K562 (cell line): Measurements from ENCODE around the gene ARHGAP25. TPM values are rescaled to one million over a fixed set of nuclear protein-coding genes. Genes with fewer than 3 reads are reported as not detected.

Experiments used
- ATAC-seq: fragments of 200-7000 bp; cut with Tn5 transposase; 3 replicates; pipeline ENCODE4 v1.9.1; 2020; ENCODE audit warnings: moderate library complexity
- BruUV-seq: library from RNA; stranded (reverse); fragments of 400-500 nt; replicated peaks from 2 replicates; lab custom pipeline; 2021; lab: Mats Ljungman, UMichigan
- CTCF ChIA-PET: fragments of 300-600 bp; formaldehyde crosslinking; extraction: SDS; loops from one replicate; lab custom pipeline; 2021; ENCODE audit warnings: low intra/inter-chr PET ratio; lab: Yijun Ruan, JAX
- POLR2A ChIA-PET: fragments of 300-600, 350-650 bp; sonication (Branson Sonifier 250); formaldehyde crosslinking; extraction: SDS; loops from one replicate; lab custom pipeline; 2021; ENCODE audit warnings: antibody characterized with exemption, inconsistent platforms; lab: Yijun Ruan, JAX
- DNase-seq, 4 experiments: peaks; one replicate each; pipeline versions ENCODE4 v3.0.0 to v3.0.0-alpha.2; 2011 to 2018; ENCODE audit warnings: low spot score in 3 of 4, mixed read lengths in 3 of 4; ENCODE audit errors: extremely low read depth in 1 of 4
- FAIRE-seq: peaks from 2 replicates; lab custom pipeline; 2011; peaks lifted over from hg19 to GRCh38; lab: Jason Lieb, UNC
- H2AFZ ChIP-seq: 2 replicates; pipeline ENCODE4 v1.6.0; 2011; ENCODE audit warnings: low read depth, low read length, control low read depth, inconsistent platforms
- H3K27ac ChIP-seq: fragments of 200-600 bp; 3 replicates; pipeline ENCODE4 v1.8.0; 2011; ENCODE audit warnings: low read depth, mild to moderate bottlenecking, control low read depth, inconsistent platforms, low read length, moderate library complexity, mixed read lengths; ENCODE audit errors: extremely low read depth
- H3K27me3 ChIP-seq, 2 experiments: fragments of 300-600 bp in 1 of 2; 2 replicates in 1 of 2; 3 replicates in 1 of 2; pipeline versions ENCODE4 v1.6.0 to v1.8.0; 2011; ENCODE audit warnings: inconsistent platforms in 2 of 2, low read length in 2 of 2, mild to moderate bottlenecking in 1 of 2, mixed read lengths in 1 of 2, moderate library complexity in 1 of 2; ENCODE audit not compliant: control insufficient read depth in 2 of 2, insufficient read depth in 2 of 2
- H3K36me3 ChIP-seq: fragments of 300-600 bp; 3 replicates; pipeline ENCODE4 v1.8.0; 2011; ENCODE audit warnings: mild to moderate bottlenecking, low read length, inconsistent platforms; ENCODE audit not compliant: control insufficient read depth, insufficient read depth
- H3K4me1 ChIP-seq, 2 experiments: fragments of 200-600 bp in 1 of 2; replicated peaks in 1 of 2; 2 replicates in 1 of 2; 3 replicates in 1 of 2; pipeline versions ENCODE4 v1.5.1 to v1.8.0; 2011; ENCODE audit warnings: inconsistent platforms in 2 of 2, low read length in 2 of 2, mild to moderate bottlenecking in 1 of 2, mixed read lengths in 1 of 2, moderate library complexity in 1 of 2; ENCODE audit not compliant: control insufficient read depth in 2 of 2, insufficient read depth in 2 of 2
- H3K4me2 ChIP-seq: 2 replicates; pipeline ENCODE4 v1.6.1; 2011; ENCODE audit warnings: low read length, control low read depth, inconsistent platforms, mixed read lengths; ENCODE audit not compliant: insufficient read depth
- H3K4me3 ChIP-seq: fragments of 200-600 bp; sonication (generic), shearing (Covaris generic); 2 replicates; pipeline ENCODE4 v1.5.1; 2016; ENCODE audit warnings: control low read depth, inconsistent platforms
- H3K79me2 ChIP-seq: fragments of 200-600 bp; 3 replicates; pipeline ENCODE4 v1.8.0; 2011; ENCODE audit warnings: low read length, inconsistent platforms; ENCODE audit not compliant: control insufficient read depth, insufficient read depth
- H3K9ac ChIP-seq, 2 experiments: 2 replicates each; pipeline versions ENCODE4 v1.6.0 to v1.6.1; 2011; ENCODE audit warnings: low read depth in 2 of 2, low read length in 2 of 2, control low read depth in 1 of 2, inconsistent platforms in 1 of 2, mild to moderate bottlenecking in 1 of 2, mixed read lengths in 1 of 2; ENCODE audit not compliant: insufficient read depth in 1 of 2
- H3K9me1 ChIP-seq: one replicate; pipeline ENCODE4 v1.6.0; 2011; ENCODE audit warnings: inconsistent platforms, mild to moderate bottlenecking, low read length, moderate library complexity; ENCODE audit not compliant: control insufficient read depth, insufficient read depth
- H3K9me3 ChIP-seq: replicated peaks from 2 replicates; pipeline ENCODE4 v1.5.1; 2011; ENCODE audit warnings: low read depth, low read length, inconsistent platforms; ENCODE audit not compliant: control insufficient read depth, insufficient read depth
- H4K20me1 ChIP-seq: replicated peaks from 2 replicates; pipeline ENCODE4 v1.6.1; 2011; ENCODE audit warnings: low read length, inconsistent platforms, mixed read lengths; ENCODE audit not compliant: control insufficient read depth, insufficient read depth
- ELK3 ChIP-seq: fragments of 450-650 bp; formaldehyde crosslinking; IDR thresholded peaks from 2 replicates; pipeline ENCODE4 v1.4.0; 2020; ENCODE audit warnings: mild to moderate bottlenecking
- KLF10 ChIP-seq: fragments of 250-450 bp; sonication (Bioruptor Pico); IDR thresholded peaks from 2 replicates; pipeline ENCODE4 v1.6.1; 2021; ENCODE audit warnings: matching md5 sums
- MBD2 ChIP-seq: sonication (generic); IDR thresholded peaks from 2 replicates; pipeline ENCODE4 v1.6.1; 2016; ENCODE audit warnings: low read depth, borderline replicate concordance
- PTRF ChIP-seq: fragments of 450-650 bp; IDR thresholded peaks from 2 replicates; pipeline ENCODE4 v1.6.1; 2016; ENCODE audit warnings: mild to moderate bottlenecking, missing genetic modification characterization, missing compliant biosample characterization
- TCFL5 ChIP-seq: fragments of 250-450 bp; sonication (Bioruptor Pico); conservative IDR thresholded peaks from 2 replicates; pipeline ENCODE4 v1.6.1; 2021; ENCODE audit warnings: mild to moderate bottlenecking, moderate library complexity, matching md5 sums
- ZC3H11A ChIP-seq: IDR thresholded peaks from 2 replicates; pipeline ENCODE4 v1.6.1; 2012; ENCODE audit warnings: low read depth, low read length, improper control_type of control experiment
- ZNF511 ChIP-seq: sonication (generic); formaldehyde crosslinking; IDR thresholded peaks from 2 replicates; pipeline ENCODE4 v1.8.0; 2022; ENCODE audit warnings: mild to moderate bottlenecking, missing genetic modification reagents
- WGBS: fragments of 100-300 bp; shearing (Covaris generic); methylation state at CpG from one replicate; pipeline ENCODE4 v1.1.6; 2016; ENCODE audit warnings: low coverage, mixed read lengths; ENCODE audit not compliant: insufficient coverage; ENCODE audit errors: missing lambda C conversion rate; 5-methylcytosine and 5-hydroxymethylcytosine counted together
- in situ Hi-C: fragments of 300-500 bp; cut with MboI; formaldehyde crosslinking; loops from 4 replicates; pipeline ENCODE4 v1.15.0; 2018; ENCODE audit warnings: inconsistent platforms, mixed read lengths
- intact Hi-C: fragments of 100-400 bp; cut with micrococcal nuclease; formaldehyde crosslinking; loops from 2 replicates; pipeline ENCODE4 v1.14.2; 2022
- polyA plus RNA-seq, 8 experiments: library from polyadenylated mRNA; depleted of rRNA in 4 of 8; stranded (reverse) in 5 of 8; unstranded in 3 of 8; fragments of >200 nt; fragmentation: Nextera tagmentation in 2 of 8; fragmentation: Illumina TruSeq in 1 of 8; extraction: Ambion mirVana in 2 of 8; extraction: Trizol in 1 of 8; gene quantifications; 2 replicates each; pipeline versions ENCODE4 v1.2.1 to v1.2.3, GENCODE V29; 2011 to 2014; ENCODE audit warnings: inconsistent platforms in 1 of 8, missing spikeins in 1 of 8
- total RNA-seq, 7 experiments: library from RNA; depleted of rRNA in 6 of 7; stranded (reverse); fragments of >200 nt in 6 of 7; fragmentation: Illumina TruSeq in 2 of 7; extraction: Trizol in 2 of 7; gene quantifications; 2 replicates each; pipeline versions ENCODE4 v1.2.1 to v1.2.3, GENCODE V29; 2011 to 2021; ENCODE audit warnings: low replicate concordance in 1 of 7
- TF ChIP-seq, protein P1 (sequence below): fragments of 450-650 bp; IDR thresholded peaks from 2 replicates; pipeline ENCODE4 v1.6.1; 2016; ENCODE audit warnings: missing biosample characterization, missing genetic modification characterization

ARHGAP25 gene
- total and polyA plus RNA-seq, 9 of the 15 experiments (the other 6 are each of a cell fraction or from before 2014, with no cell fraction given) = 4.9 to 14.8 (median 10.7) TPM

DNA sequence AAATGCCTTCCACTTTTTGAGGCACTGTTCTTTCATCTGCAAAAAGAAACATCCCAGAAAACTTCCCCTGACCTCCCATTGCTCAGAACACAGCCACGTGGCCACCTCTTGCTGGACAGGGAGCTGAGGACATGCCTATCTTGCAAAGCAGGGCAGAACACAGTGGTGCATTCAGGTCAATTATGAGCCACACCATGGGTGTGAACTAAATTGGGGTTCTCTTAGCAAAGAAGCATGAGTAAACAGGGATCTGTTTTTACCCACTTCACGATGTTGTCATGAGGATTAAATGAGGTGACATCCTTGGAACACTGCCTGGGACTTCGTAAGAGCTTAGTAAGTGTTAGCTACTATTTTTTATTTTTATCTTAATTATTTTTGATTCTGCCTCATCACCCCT is 111.5 kb downstream of the ARHGAP25 start:
- intact Hi-C loops = no loop called here
- CTCF ChIA-PET = no interaction called here
- peaks cover 0 to 27% of the 10 kb centered on the region in 2 experiments; a peak in 3 of 5 replicates for H3K4me1 ChIP-seq
- in situ Hi-C loops = loop anchor here (5.0 kb wide), 1 partner anchor 56 kb away; no protein-coding TSS in a partner anchor
- 18% methylated on average over 3 of the region's 3 CpGs for WGBS
- H3K9me1 ChIP-seq = no peaks in the 10 kb centered on the region
- H2AFZ ChIP-seq = peak overlapping the region; percentile 61; the same call in 1 of the 2 replicates
- H3K36me3 ChIP-seq = no peaks in the 10 kb centered on the region
- no peak overlapping the region for H3K9ac ChIP-seq
- BruUV-seq = no TSS peak
- DNase-seq (no peak), FAIRE-seq (no peak), ATAC-seq (no peak)
- H3K27me3 ChIP-seq = no peaks in the 10 kb centered on the region
- no peak overlapping the region for H3K4me2 ChIP-seq
- no peak overlapping the region for H3K4me3 ChIP-seq
- H3K27ac ChIP-seq = no peak overlapping the region
- no peaks in the 10 kb centered on the region for H3K9me3 ChIP-seq
- no peaks in the 10 kb centered on the region for H3K79me2 ChIP-seq
- POLR2A ChIA-PET = interaction anchor here (0.9 kb wide), 1 partner anchor 14 kb away, joined by 3 read pairs; no protein-coding TSS in a partner anchor
- no peaks in the 10 kb centered on the region for H4K20me1 ChIP-seq
- TF ChIP-seq ZC3H11A = no peak
- TF ChIP-seq, protein P1, sequence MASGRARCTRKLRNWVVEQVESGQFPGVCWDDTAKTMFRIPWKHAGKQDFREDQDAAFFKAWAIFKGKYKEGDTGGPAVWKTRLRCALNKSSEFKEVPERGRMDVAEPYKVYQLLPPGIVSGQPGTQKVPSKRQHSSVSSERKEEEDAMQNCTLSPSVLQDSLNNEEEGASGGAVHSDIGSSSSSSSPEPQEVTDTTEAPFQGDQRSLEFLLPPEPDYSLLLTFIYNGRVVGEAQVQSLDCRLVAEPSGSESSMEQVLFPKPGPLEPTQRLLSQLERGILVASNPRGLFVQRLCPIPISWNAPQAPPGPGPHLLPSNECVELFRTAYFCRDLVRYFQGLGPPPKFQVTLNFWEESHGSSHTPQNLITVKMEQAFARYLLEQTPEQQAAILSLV = no peak
- no peak for TF ChIP-seq ZNF511 (CRISPR knock-in tag)
- no peak for TF ChIP-seq PTRF (tag)
- no peak for TF ChIP-seq MBD2
- TF ChIP-seq KLF10 = no peak
- no peak for TF ChIP-seq ELK3 (CRISPR knock-in tag)
- TF ChIP-seq TCFL5 (CRISPR knock-in tag) = no peak
